Sigmoid colon (tissue), 4 donors: ENCODE data around the gene PTRH2.

Source experiments
- CTCF ChIP-seq, 4 experiments: fragments of 450-650 bp in 3 of 4; fragments of 200-600 bp in 1 of 4; IDR thresholded peaks; one replicate each; pipeline ENCODE4 v1.5.1; 2016 to 2019; ENCODE audit warnings: antibody characterized with exemption in 4 of 4, mild to moderate bottlenecking in 3 of 4, moderate library complexity in 2 of 4
- POLR2A ChIP-seq, 2 donors: fragments of 450-650 bp; IDR thresholded peaks; one replicate each; pipeline ENCODE4 v1.6.1; 2016; ENCODE audit warnings: antibody characterized with exemption in 2 of 2, mild to moderate bottlenecking in 2 of 2, moderate library complexity in 2 of 2
- POLR2AphosphoS5 ChIP-seq, 4 donors: sonication (generic); formaldehyde crosslinking; IDR thresholded peaks; one replicate each; pipeline ENCODE4 v1.6.1; 2017; ENCODE audit warnings: antibody characterized with exemption in 4 of 4

GRCh38 chr17:59752446-59752845, 45.2 kb upstream of the PTRH2 start:
- TF ChIP-seq POLR2AphosphoS5 (IDR thresholded peaks at IDR 0.05) = no peak
- TF ChIP-seq CTCF (IDR thresholded peaks at IDR 0.05) = no peak
- TF ChIP-seq POLR2A (IDR thresholded peaks at IDR 0.05) = no peak
